Activated CD4-positive, alpha-beta T cell treated with anti-CD3 and anti-CD28 coated beads, Interleukin-2, Interleukin-4, amounts not matched to agents 100 ng/mL and 50 ng/mL, durations not matched to agents 16 hours and 8 hours (primary cell): ENCODE data around the gene BTAF1.
A peak's percentile ranks its signal among the peaks of the same experiment; 100 is the strongest.

Experiments
- DNase-seq: peaks from one replicate; pipeline ENCODE4 v3.0.0-alpha.2; 2020; ENCODE audit warnings: low spot score

BTAF1 gene

GRCh38 chr10:91908337-91909116, 15.0 kb upstream of the BTAF1 start:
- DNase-seq = peak; percentile 79

GRCh38 chr10:91909117-91909677, 14.4 kb upstream of the BTAF1 start, which contains the start of gene FGFBP3:
FGFBP3 (minus strand) TSS chr10:91909486; CDS start chr10:91908969, 517 bp downstream.
- peak; percentile 50 for DNase-seq

DNA sequence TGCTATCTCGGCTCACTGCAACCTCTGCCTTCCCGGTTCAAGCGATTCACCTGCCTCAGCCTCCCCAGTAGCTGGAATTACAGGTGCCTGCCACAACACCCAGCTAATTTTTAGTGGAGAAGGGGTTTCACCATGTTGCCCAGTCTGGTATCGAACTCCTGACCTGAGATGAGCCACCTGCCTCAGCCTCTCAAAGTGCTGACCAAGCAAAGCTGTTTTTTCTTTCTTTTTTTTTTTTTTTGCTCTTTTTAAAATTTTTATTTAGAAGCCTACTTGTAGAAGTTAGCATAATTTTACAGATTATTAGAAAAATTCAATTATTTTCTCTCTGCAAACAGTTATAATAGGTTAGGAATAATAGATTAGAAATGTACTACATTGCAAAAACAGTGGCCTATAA, 13.1 kb upstream of the BTAF1 start:
- no peak for DNase-seq

DNA sequence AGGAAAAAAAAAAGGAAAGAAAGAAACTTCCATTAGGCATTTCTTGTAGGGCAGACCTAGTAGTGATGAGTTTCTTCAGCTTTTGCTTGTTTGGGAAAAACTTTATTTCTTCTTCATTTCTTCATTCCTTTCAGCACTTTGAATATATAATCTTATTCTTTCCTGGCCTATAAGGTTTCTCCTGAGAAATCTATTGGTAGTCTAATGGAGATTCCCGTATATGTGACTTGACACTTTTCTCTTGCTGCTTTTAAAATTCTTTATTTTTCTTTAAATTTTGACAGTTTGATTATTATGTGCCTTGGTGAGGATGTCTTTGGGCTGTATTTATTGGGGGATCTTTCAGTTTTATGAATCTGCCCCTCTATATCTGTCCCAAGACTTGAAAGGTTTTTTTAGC, 3.9 kb upstream of the BTAF1 start:
- no peak for DNase-seq

DNA sequence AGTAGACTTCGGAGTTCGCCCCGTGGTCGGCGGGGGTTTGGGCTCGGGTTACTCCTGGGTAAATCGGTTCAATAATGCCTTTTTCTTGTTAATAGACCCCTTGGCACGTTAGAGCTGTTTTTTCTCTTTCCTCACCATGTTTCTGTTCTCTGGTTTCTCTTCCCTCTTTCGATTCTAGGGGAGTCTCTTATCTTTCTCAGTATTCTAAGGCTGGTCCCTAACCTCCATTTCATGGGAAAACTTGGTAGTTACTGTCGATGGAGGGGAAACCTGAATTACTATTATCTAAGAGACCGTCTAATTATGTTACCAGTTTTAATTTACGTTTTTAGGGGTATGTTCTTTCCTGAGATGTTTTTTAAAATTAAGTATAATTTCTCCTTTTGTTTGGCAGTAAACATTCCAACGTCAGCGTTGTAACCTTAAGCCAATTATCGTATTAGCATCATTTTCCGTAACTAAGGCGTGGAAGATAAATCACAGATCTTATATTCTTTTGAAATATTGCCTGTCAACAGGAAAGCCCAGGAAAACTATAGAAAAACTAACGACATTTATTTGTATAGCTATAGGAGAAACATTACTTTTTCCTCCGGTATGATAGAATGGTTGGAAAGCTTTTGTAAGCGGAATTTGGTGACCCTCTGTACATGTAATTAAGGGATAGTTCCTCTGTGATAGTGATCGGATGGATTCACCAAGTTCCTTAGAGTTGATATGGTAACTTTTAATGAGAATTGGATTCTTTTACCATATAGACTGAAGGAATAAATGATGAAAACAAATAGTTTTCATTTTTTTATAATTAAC, 847 bp downstream of the BTAF1 start:
- DNase-seq = no peak

DNA sequence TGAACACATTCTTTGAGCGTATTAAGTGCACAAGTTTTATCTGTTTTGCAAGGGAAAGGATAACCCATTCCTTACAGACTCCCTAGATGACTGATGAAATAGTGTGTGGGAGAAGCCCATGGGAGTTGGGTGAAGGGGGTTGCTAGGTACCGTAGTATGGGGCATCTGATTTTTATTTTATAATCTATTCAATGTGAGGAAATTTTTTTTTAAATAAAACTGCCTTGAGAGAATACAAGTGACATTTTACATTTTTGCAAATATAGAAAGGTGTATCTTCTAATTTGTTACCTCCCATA, 1.4 kb downstream of the BTAF1 start:
- DNase-seq = no peak

GRCh38 chr10:91930939-91931338, 7.4 kb downstream of the BTAF1 start:
- DNase-seq = no peak

- DNase-seq = no peak
Measured at GRCh38 chr10:91931526-91932190, 8.1 kb downstream of the BTAF1 start.

- no peak for DNase-seq
Measured at GRCh38 chr10:91932737-91933136, 9.2 kb downstream of the BTAF1 start.

DNA sequence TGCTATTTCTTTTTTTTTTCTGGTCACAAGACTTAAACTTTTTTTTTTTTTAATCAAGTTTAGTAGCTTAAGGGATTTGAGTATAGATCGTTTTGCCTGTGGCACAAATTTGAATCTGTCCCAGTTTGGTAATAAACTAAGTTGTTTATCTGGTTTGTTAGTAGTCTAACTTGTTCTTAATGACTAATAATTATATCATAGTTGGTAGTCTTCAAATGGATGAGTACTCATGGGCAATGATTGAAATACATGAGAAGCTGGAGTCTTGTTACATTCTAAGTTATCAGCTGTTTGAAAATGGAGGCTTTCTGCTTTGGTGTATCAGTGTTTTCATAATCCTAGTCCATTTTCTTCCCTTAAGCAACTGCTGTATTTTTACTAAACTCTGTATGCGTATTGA, 12.3 kb downstream of the BTAF1 start:
- no peak for DNase-seq

DNA sequence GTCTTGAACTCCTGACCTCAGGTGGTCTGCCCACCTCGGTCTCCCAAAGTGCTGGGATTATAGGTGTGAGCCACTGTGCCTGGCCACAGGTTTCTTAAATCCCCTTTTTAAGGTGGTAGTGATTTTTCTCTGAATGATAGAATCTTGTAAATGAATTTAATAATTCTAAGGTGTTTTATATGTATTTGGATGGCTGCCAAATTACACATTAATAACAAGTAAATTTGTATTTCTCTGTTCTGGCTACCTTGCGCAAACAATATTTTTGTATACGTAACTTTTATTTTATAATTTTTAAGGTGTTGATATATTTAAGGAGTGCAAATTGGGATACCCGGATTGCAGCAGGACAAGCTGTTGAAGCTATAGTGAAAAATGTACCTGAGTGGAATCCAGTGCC, 16.1 kb downstream of the BTAF1 start:
- no peak for DNase-seq

- DNase-seq = no peak
Measured at GRCh38 chr10:91941426-91941825, 17.9 kb downstream of the BTAF1 start.

DNA sequence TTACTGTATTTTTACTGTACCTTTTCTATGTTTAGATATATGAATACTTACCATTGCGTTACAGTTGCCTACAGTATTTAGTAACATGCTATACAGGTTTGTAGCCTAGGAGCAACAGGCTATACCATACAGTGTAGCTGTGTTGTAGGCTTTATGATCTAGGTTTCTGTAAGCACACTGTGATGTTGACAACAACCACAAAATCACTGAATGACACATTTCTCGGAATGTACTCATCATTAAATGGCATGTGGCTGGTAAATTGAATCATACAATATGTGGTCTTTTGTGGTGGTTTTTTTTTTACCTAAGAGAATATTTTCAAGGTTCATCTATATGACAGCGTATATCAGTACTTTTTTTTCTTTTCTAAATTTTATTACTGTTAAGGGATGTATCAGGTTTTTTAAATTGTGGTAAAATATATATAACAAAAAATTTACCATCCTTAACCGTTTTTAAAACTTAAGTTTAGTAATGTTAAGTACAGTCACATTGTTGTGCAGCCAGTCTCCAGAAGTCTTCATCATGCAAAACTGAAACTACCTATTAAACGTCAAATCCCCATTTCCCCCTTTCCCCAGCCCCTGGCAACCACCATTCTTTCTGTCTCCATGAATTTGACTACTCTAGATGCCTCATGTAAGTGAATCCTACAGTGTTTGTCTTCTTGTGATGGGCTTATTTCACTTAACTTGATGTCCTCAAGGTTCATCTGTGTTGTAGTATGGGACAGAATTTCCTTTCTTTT, 21.5 kb downstream of the BTAF1 start:
- peak; percentile 91 for DNase-seq

DNA sequence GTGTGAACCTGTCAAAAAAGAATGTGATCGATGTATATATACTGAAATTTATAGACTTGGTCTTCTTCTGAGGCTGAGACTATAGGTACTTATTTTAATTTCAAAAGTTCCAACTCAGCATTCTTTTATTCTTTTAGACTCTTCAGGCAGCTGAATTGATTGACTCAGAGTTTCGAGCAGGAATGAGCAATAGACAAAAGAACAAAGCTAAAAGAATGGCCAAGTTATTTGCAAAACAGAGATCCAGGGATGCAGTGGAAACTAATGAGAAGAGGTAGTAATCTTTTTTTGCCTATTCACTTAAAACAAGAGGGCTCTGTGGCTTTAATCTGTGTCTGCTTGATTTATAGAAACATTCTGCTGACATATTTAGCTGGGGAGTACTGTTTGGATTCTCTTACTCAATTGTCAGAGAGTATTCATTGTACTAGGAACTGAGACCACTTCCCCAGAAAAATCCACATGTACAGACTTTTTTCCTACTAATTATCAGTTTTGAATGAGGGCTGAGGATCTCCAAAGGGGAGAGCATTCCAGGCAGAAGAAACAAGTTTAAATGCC, 30.1 kb downstream of the BTAF1 start:
- no peak for DNase-seq

- no peak for DNase-seq
Measured at GRCh38 chr10:91955114-91955513, 31.5 kb downstream of the BTAF1 start.

- DNase-seq = no peak
Measured at GRCh38 chr10:91957091-91957490, 33.5 kb downstream of the BTAF1 start.

DNA sequence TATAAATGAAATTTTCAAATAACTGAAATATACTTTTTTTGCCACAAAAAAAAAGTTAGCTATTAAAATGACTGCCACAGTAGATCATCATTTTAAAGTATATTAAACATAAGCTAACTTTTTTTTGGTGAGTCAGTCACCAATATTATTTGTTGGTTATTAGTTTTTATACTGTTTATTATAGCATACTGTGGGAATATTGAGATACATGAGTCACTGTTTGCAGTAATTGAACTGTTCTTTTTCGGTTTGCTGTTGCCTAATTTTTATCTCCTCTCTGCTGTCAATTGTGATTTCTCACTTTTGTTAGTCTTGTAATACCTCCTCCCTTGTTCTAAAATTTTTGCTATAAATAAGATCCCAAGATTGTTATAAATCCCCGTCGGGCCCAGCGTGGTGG, 45.7 kb downstream of the BTAF1 start:
- no peak for DNase-seq

- DNase-seq = peak; percentile 56
Measured at GRCh38 chr10:91974960-91975359, 51.4 kb downstream of the BTAF1 start.

DNA sequence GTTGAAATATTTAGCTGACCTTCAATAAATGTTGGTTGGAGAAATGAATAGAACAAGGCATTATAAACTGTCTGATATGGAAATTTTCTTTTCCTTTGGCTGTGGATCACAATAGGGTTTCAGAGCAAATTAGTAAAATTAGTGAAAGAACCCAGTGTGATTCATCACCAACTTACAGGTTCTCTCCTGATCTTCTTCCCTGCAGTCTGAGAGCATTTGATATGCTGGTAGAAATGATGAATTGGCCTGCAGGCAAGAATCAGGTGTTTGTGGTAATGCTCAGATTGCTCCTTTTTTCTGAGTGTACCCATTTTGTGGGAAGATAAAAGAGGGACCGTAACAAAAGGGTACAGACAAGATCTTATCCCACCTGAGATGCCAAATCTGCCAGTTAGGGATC, 51.9 kb downstream of the BTAF1 start:
- peak; percentile 7 for DNase-seq

- no peak for DNase-seq
Measured at GRCh38 chr10:91976317-91977051, 52.9 kb downstream of the BTAF1 start.

DNA sequence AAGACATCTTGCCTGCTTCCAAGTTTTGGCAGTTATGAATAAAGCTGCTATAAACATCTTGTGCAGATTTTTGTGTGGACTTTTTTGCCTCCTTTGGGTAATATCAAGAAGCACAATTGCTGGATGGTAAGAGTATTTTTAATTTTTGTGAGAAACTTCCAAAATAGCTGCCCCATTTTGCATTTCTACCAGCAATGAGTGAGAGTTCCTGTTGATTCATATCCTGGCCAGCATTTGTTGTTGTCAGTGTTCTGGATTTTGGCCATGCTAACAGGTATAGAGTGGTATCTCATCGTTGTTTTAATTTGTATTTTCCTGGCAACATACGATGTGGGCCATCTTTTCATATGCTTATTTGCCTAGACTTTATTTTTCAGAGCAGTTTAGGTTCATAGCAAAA, 53.9 kb downstream of the BTAF1 start:
- DNase-seq = no peak
